NCI-H526 (cell line): ENCODE data around the gene PINLYP.
A peak's percentile ranks its signal among the peaks of the same experiment; 100 is the strongest.

Source experiments
- DNase-seq, 2 experiments: peaks; one replicate each; lab custom pipeline; 2025; lab: John Stamatoyannopoulos, UW

The PINLYP gene

GRCh38 chr19:43548706-43549105 lies 26.9 kb upstream of the PINLYP start:
- no peak for DNase-seq

GRCh38 chr19:43551399-43552197 lies 24.0 kb upstream of the PINLYP start:
- no peak for DNase-seq

- DNase-seq, result no peak
Measured at GRCh38 chr19:43552198-43552450, 23.5 kb upstream of the PINLYP start.

GRCh38 chr19:43552616-43553015 lies 23.0 kb upstream of the PINLYP start:
- DNase-seq, result no peak

- DNase-seq, result no peak
Measured at GRCh38 chr19:43553656-43554055, 21.9 kb upstream of the PINLYP start.

- DNase-seq, result no peak
Measured at GRCh38 chr19:43554317-43554895, 21.2 kb upstream of the PINLYP start.

- peak; percentile 62 to 75 for DNase-seq
Measured at GRCh38 chr19:43555185-43555770, 20.3 kb upstream of the PINLYP start.

GRCh38 chr19:43560687-43561086 lies 14.9 kb upstream of the PINLYP start:
- no peak for DNase-seq

- no peak for DNase-seq
Measured at GRCh38 chr19:43561139-43561970, 14.2 kb upstream of the PINLYP start.

- DNase-seq, result no peak
Measured at GRCh38 chr19:43562226-43562697, 13.3 kb upstream of the PINLYP start.

GRCh38 chr19:43562698-43563241 lies 12.8 kb upstream of the PINLYP start:
- no peak for DNase-seq

- DNase-seq, result no peak
Measured at GRCh38 chr19:43563816-43564457, 11.7 kb upstream of the PINLYP start.

GRCh38 chr19:43564800-43565199 lies 10.8 kb upstream of the PINLYP start:
- no peak for DNase-seq

- no peak for DNase-seq
Measured at GRCh38 chr19:43569657-43570056, 5.9 kb upstream of the PINLYP start.

- DNase-seq, result peak; percentile 48 to 70
Measured at GRCh38 chr19:43570174-43570791, 5.3 kb upstream of the PINLYP start.

- no peak for DNase-seq
Measured at GRCh38 chr19:43572171-43572588, 3.4 kb upstream of the PINLYP start.

GRCh38 chr19:43574424-43575155 lies 1.0 kb upstream of the PINLYP start:
- no peak for DNase-seq

GRCh38 chr19:43575955-43576878 lies 616 bp downstream of the PINLYP start:
- DNase-seq, result no peak

GRCh38 chr19:43578787-43579186 lies 3.2 kb downstream of the PINLYP start:
- no peak for DNase-seq
